GM23338 (cell line): ENCODE results near the gene AFF2. TPM values are rescaled to one million over a fixed set of nuclear protein-coding genes. Genes with fewer than 3 reads are reported as not detected.

Experiments used
- ATAC-seq: fragments of 200-7000 bp; cut with Tn5 transposase; 3 replicates; pipeline ENCODE4 v1.9.1; 2020
- DNase-seq: peaks from one replicate; pipeline ENCODE4 v3.0.0-alpha.2; 2015; ENCODE audit warnings: low spot score
- H2AFZ ChIP-seq: fragments of 200-600 bp; sonication (generic); 2 replicates; pipeline ENCODE4 v1.8.0; 2016; ENCODE audit warnings: antibody characterized with exemption, mild to moderate bottlenecking, moderate library complexity
- H3F3A ChIP-seq: fragments of 200-600 bp; sonication (generic); replicated peaks from 2 replicates; pipeline ENCODE4 v1.8.0; 2017; ENCODE audit warnings: antibody characterized with exemption, mixed run types, low read depth
- H3K27ac ChIP-seq: fragments of 200-600 bp; sonication (generic); 2 replicates; pipeline ENCODE4 v1.6.1; 2016; ENCODE audit warnings: low read depth
- H3K27me3 ChIP-seq: fragments of 200-600 bp; sonication (generic); 2 replicates; pipeline ENCODE4 v1.8.0; 2016; ENCODE audit warnings: mild to moderate bottlenecking, mixed run types, moderate library complexity; ENCODE audit not compliant: insufficient read depth
- H3K36me3 ChIP-seq: fragments of 200-600 bp; sonication (generic); 2 replicates; pipeline ENCODE4 v1.8.0; 2016; ENCODE audit warnings: mild to moderate bottlenecking; ENCODE audit not compliant: insufficient read depth
- H3K4me1 ChIP-seq: fragments of 200-600 bp; sonication (generic); 2 replicates; pipeline ENCODE4 v1.8.0; 2016; ENCODE audit warnings: mild to moderate bottlenecking, moderate library complexity; ENCODE audit not compliant: insufficient read depth
- H3K4me2 ChIP-seq: fragments of 200-600 bp; sonication (generic); 2 replicates; pipeline ENCODE4 v1.7.1; 2017; ENCODE audit warnings: mixed run types
- H3K4me3 ChIP-seq: fragments of 200-600 bp; sonication (generic); 2 replicates; pipeline ENCODE4 v1.6.1; 2016; ENCODE audit warnings: mixed run types
- H3K79me2 ChIP-seq: fragments of 200-600 bp; sonication (generic); replicated peaks from 2 replicates; pipeline ENCODE4 v1.8.0; 2017; ENCODE audit warnings: mild to moderate bottlenecking; ENCODE audit not compliant: insufficient read depth
- H3K9me2 ChIP-seq: fragments of 200-600 bp; sonication (generic); 2 replicates; pipeline ENCODE4 v1.8.0; 2017; ENCODE audit not compliant: insufficient read depth
- H4K20me1 ChIP-seq: fragments of 200-600 bp; sonication (generic); replicated peaks from 2 replicates; pipeline ENCODE4 v1.8.0; 2017; ENCODE audit warnings: mild to moderate bottlenecking; ENCODE audit not compliant: insufficient read depth
- H3K27ac Mint-ChIP-seq: 2 replicates; pipeline ENCODE4 v1.8.0; 2020; ENCODE audit warnings: inconsistent platforms, mild to moderate bottlenecking, moderate library complexity, mixed read lengths
- H3K27me3 Mint-ChIP-seq: 3 replicates; pipeline ENCODE4 v1.8.0; 2022; ENCODE audit warnings: low read depth, mild to moderate bottlenecking, moderate library complexity, mixed read lengths, inconsistent platforms; ENCODE audit not compliant: insufficient read depth, poor library complexity
- H3K36me3 Mint-ChIP-seq: 3 replicates; pipeline ENCODE4 v1.8.0; 2021; ENCODE audit warnings: low read depth, mild to moderate bottlenecking, inconsistent platforms, moderate library complexity, mixed read lengths
- H3K4me1 Mint-ChIP-seq: 3 replicates; pipeline ENCODE4 v1.8.0; 2020; ENCODE audit warnings: mild to moderate bottlenecking, inconsistent platforms, mixed read lengths
- H3K4me3 Mint-ChIP-seq: 3 replicates; pipeline ENCODE4 v1.8.0; 2021; ENCODE audit warnings: moderate library complexity, mild to moderate bottlenecking, inconsistent platforms, mixed read lengths
- H3K9me3 Mint-ChIP-seq: 3 replicates; pipeline ENCODE4 v1.8.0; 2020; ENCODE audit warnings: moderate library complexity, mild to moderate bottlenecking, inconsistent platforms, mixed read lengths
- CREB1 ChIP-seq: fragments of 250-450 bp; sonication (Bioruptor Pico); IDR thresholded peaks from 2 replicates; pipeline ENCODE4 v1.5.0; 2020; ENCODE audit warnings: low read depth, mild to moderate bottlenecking, moderate library complexity
- EZH2 ChIP-seq: fragments of 200-600 bp; sonication (generic); IDR thresholded peaks from one replicate; pipeline ENCODE4 v1.8.0; 2017; ENCODE audit warnings: antibody characterized with exemption, mild to moderate bottlenecking, low read depth; ENCODE audit not compliant: unreplicated experiment
- EZH2phosphoT487 ChIP-seq: fragments of 200-600 bp; sonication (generic); IDR thresholded peaks from one replicate; pipeline ENCODE4 v1.8.1; 2018; ENCODE audit warnings: antibody characterized with exemption; ENCODE audit not compliant: unreplicated experiment
- JUNB ChIP-seq: IDR thresholded peaks from one replicate; pipeline ENCODE4 v1.6.1; 2016; ENCODE audit warnings: antibody characterized with exemption; ENCODE audit not compliant: unreplicated experiment
- NANOG ChIP-seq: IDR thresholded peaks from 2 replicates; pipeline ENCODE4 v1.6.1; 2016; ENCODE audit warnings: antibody characterized with exemption, borderline replicate concordance
- POLR2AphosphoS5 ChIP-seq: IDR thresholded peaks from 2 replicates; pipeline ENCODE4 v1.6.1; 2016; ENCODE audit warnings: antibody characterized with exemption, low read depth
- REST ChIP-seq: IDR thresholded peaks from one replicate; pipeline ENCODE4 v1.6.1; 2018; ENCODE audit warnings: antibody characterized with exemption; ENCODE audit not compliant: unreplicated experiment
- STAT1 ChIP-seq: IDR thresholded peaks from one replicate; pipeline ENCODE4 v1.6.1; 2016; ENCODE audit warnings: antibody characterized with exemption; ENCODE audit not compliant: unreplicated experiment
- ZNF114 ChIP-seq: fragments of 250-450 bp; sonication (Bioruptor Pico); IDR thresholded peaks from 2 replicates; pipeline ENCODE4 v1.5.0; 2020; ENCODE audit warnings: mild to moderate bottlenecking, moderate library complexity
- ZNF331 ChIP-seq: fragments of 250-450 bp; sonication (Bioruptor Pico); IDR thresholded peaks from 2 replicates; pipeline ENCODE4 v1.5.0; 2020; ENCODE audit warnings: low read depth, mild to moderate bottlenecking, moderate library complexity
- polyA plus RNA-seq: library from polyadenylated mRNA; unstranded; fragments of >200 nt; fragmentation: Nextera tagmentation; extraction: Ambion mirVana; gene quantifications from 2 replicates; pipeline ENCODE4 v1.2.1, GENCODE V29; 2016
- total RNA-seq: library from RNA; depleted of rRNA; stranded (reverse); fragments of >200 nt; shearing (Covaris generic); gene quantifications from 2 replicates; pipeline ENCODE4 v1.2.3, GENCODE V29; 2014
- TF ChIP-seq, protein P1 (sequence below), 2 experiments: fragments of 200-600 bp in 1 of 2; sonication (generic) in 1 of 2; conservative IDR thresholded peaks; 2 replicates each; pipeline versions ENCODE4 v1.5.1 to v1.6.1; 2016 to 2017; ENCODE audit warnings: antibody characterized with exemption in 2 of 2, low read depth in 2 of 2, mild to moderate bottlenecking in 2 of 2, moderate library complexity in 1 of 2
- TF ChIP-seq, protein P2 (sequence below): IDR thresholded peaks from 2 replicates; pipeline ENCODE4 v1.6.1; 2016; ENCODE audit warnings: antibody characterized with exemption

Gene AFF2
- total and polyA plus RNA-seq, 2 experiments from 2014 or later = 1.6 to 5.8 TPM

- TF ChIP-seq REST (no peak), NANOG (no peak), EZH2 (no peak), POLR2AphosphoS5 (no peak)
These were observed 353.9 kb downstream of the AFF2 start (continued) for GRCh38 chrX:148854306-148854705.

DNA sequence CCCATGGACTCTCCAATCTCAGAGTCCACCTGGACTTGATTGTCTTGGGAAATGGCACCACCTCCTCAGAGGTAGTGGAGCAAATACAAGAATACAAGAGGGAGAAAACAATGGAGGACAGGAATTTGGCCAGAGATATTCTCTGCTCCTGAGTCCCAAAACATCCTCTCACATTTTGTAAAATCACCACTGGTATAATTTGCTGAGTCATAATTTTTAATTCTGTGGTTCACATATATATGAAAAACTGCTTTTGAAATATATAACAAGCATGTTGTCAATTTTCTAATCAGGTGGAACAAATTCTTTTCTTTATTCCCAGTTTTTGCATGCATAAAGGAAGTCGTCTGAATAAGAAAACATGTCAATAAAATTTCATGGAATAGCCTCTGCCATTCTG is 356.1 kb downstream of the AFF2 start:
- Mint-ChIP-seq H3K36me3 (no peaks in the 10 kb centered on the region), H3K4me3 (no peak overlapping the region), H3K4me1 (peaks cover 14% of the 10 kb centered on the region), H3K9me3 (no peaks in the 10 kb centered on the region), H3K27me3 (no peaks in the 10 kb centered on the region), H3K27ac (peak overlapping the region; percentile 80; the same call in 1 of the 2 replicates)
- peaks cover 12% of the 10 kb centered on the region for H3K4me1 ChIP-seq
- H3K27me3 ChIP-seq = no peaks in the 10 kb centered on the region
- no peaks in the 10 kb centered on the region for H3F3A ChIP-seq
- no peaks in the 10 kb centered on the region for H4K20me1 ChIP-seq
- no peak overlapping the region for H2AFZ ChIP-seq
- H3K27ac ChIP-seq = no peak overlapping the region
- no peak overlapping the region for H3K4me2 ChIP-seq
- no peak for ATAC-seq
- DNase-seq = no peak
- H3K9me2 ChIP-seq = no peaks in the 10 kb centered on the region
- no peaks in the 10 kb centered on the region for H3K79me2 ChIP-seq
- no peak overlapping the region for H3K4me3 ChIP-seq
- no peaks in the 10 kb centered on the region for H3K36me3 ChIP-seq
- TF ChIP-seq ZNF331 (CRISPR knock-in tag) (no peak), ZNF114 (no peak), STAT1 (no peak), JUNB (no peak), CREB1 (CRISPR knock-in tag) (no peak), EZH2phosphoT487 (no peak), REST (no peak), EZH2 (no peak), POLR2AphosphoS5 (no peak)
- TF ChIP-seq, protein P1, sequence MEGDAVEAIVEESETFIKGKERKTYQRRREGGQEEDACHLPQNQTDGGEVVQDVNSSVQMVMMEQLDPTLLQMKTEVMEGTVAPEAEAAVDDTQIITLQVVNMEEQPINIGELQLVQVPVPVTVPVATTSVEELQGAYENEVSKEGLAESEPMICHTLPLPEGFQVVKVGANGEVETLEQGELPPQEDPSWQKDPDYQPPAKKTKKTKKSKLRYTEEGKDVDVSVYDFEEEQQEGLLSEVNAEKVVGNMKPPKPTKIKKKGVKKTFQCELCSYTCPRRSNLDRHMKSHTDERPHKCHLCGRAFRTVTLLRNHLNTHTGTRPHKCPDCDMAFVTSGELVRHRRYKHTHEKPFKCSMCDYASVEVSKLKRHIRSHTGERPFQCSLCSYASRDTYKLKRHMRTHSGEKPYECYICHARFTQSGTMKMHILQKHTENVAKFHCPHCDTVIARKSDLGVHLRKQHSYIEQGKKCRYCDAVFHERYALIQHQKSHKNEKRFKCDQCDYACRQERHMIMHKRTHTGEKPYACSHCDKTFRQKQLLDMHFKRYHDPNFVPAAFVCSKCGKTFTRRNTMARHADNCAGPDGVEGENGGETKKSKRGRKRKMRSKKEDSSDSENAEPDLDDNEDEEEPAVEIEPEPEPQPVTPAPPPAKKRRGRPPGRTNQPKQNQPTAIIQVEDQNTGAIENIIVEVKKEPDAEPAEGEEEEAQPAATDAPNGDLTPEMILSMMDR (conservative IDR thresholded peaks at IDR 0.05; ENCODE audit: low read depth in 2 of 2) = no peak
- TF ChIP-seq, protein P2, sequence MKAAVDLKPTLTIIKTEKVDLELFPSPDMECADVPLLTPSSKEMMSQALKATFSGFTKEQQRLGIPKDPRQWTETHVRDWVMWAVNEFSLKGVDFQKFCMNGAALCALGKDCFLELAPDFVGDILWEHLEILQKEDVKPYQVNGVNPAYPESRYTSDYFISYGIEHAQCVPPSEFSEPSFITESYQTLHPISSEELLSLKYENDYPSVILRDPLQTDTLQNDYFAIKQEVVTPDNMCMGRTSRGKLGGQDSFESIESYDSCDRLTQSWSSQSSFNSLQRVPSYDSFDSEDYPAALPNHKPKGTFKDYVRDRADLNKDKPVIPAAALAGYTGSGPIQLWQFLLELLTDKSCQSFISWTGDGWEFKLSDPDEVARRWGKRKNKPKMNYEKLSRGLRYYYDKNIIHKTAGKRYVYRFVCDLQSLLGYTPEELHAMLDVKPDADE = no peak
